HG03460 (cell line): ENCODE results near the gene TBL1X.

Experiments
- ATAC-seq: cut with Tn5 transposase; IDR thresholded peaks from one replicate; pipeline ENCODE4 v1.9.1; 2021; ENCODE audit not compliant: unreplicated experiment

Gene TBL1X

DNA sequence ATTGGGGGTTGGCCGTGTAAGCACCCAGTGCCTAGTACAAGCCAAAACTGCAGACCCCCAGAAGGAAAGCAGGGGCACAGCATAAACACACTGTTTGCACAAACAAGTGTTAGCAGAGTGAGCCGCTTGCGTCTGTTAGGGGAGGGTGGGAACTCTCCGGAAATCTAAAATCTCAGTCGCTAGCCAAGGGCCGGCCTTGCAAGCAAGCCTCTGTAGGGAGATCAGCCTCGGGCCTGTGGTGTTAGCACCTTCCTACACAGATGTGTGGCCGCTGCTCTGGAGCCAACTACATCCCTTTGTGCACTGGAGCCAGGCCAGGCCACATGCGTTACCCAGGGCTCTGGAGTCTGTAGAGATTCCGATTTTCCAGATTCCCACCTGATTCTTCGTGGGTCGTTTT is 233.7 kb downstream of the TBL1X start:
- no peak for ATAC-seq

- no peak for ATAC-seq
These were observed 235.7 kb downstream of the TBL1X start for GRCh38 chrX:9700555-9700954.

GRCh38 chrX:9701790-9702189 is 236.9 kb downstream of the TBL1X start:
- no peak for ATAC-seq

DNA sequence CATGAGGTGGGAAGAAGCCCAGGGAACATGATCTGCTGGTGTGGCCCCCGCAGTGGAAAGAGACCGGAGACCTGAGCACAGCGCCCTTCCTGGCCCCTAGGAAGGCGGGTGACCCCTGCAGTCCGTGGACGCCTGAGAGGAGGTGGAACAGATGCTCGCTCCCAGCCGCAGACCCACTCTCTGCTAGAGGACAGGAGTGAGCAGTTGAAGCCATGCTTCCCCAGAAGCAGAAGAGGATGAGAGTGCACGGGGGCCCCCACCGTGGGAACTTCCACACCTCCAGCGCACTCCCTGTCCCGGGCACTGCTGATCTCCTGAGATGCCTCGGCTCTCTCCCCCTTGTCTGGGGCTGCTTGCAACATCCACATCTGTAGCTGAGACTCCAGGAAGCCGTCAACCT is 238.5 kb downstream of the TBL1X start:
- no peak for ATAC-seq

DNA sequence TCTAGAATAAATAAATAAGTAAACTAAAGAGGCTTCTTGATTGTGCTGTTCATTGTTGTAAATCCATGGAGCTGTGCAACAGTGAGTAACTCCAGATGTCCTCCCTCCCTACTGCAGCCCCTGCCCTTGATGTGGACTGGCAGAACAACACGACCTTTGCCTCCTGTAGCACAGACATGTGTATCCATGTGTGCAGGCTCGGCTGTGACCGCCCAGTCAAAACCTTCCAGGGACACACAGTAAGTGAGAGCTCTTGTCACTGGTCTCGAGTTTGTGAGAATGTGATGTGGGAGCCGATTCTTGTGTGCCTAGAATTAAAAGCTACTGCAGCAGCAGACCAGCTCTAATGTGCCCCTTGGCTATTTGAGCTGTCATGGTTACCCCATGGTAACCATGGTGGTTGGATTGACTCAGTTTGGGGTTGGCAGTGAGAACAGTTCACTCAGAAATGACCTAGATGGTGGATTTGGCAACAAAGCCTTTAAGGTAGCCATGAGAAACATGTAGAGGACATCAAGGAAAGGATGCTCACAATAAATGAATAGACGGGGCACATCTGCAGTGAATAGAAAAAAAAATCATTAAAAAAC is 240.1 kb downstream of the TBL1X start:
- ATAC-seq = no peak

- no peak for ATAC-seq
These were observed 241.6 kb downstream of the TBL1X start for GRCh38 chrX:9706421-9706820.

GRCh38 chrX:9707306-9708033 is 242.6 kb downstream of the TBL1X start:
- ATAC-seq = no peak

DNA sequence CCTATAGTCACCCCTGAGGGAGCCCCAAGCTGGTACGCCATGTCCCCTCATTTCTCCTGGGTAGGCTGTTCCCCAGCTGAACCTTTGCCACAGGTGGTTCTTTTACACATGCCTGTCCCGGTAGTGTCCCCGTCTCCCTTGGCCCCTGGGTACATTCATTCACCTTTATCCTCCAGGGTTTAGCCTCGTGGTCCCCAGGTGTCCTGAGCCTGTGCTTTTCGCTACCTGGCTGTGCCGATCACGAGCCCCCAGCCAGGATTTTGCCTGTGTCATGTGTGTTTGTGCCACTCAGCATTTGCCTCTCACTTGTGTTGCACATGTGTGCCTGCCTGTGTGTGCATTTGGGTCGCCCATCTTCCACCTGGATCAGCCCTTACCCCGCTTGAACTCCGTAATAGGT is 243.2 kb downstream of the TBL1X start:
- ATAC-seq = no peak

DNA sequence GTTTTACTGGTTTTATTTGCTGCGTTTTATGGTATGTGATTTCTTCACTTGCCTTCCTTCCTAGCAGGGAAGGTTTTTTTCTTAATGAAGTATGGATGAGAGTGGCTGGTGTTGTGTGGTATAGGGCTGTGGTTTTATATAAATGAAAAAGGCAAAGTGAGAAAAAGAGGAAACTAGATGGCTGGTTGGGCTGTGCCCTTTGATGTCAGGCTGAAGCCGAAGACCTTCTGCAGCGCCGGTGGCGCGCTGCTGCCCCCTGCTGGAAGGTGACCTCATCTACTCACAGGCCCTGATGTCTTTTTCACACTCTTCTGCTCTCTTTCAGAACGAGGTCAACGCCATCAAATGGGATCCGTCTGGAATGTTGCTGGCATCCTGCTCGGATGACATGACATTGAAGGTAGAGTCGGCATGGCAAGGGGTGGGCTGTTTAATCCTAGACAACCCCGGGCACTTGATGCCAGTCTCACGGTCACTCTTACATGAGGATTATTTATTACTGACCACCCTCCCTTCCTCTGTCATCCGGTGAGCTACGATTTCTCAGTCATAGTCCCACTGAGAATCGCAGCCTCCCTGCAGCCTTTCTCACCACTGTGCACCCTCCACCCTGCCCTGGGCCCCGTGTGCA is 244.2 kb downstream of the TBL1X start:
- ATAC-seq = peak; percentile 84

GRCh38 chrX:9710332-9710731 is 245.5 kb downstream of the TBL1X start:
- ATAC-seq = no peak

DNA sequence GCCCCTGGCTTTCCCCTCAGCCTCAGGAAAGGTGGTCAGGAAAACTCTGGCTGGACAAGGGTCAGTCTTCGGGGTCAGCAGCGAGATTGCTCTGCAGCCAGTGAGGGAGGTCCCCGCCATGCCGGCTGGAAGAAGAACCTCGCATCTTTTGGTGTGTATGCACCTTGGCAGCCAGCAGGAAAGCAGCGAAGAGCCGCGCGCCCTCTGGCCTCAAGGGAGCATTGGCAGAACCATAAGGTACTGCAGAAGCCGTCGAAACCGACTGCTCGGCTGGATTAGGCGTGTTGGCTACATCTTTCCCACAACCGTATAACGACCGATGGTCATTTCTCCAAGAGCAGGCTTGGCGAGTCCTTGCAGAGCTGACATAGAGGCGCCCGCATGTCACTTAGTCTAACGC is 252.5 kb downstream of the TBL1X start:
- no peak for ATAC-seq

DNA sequence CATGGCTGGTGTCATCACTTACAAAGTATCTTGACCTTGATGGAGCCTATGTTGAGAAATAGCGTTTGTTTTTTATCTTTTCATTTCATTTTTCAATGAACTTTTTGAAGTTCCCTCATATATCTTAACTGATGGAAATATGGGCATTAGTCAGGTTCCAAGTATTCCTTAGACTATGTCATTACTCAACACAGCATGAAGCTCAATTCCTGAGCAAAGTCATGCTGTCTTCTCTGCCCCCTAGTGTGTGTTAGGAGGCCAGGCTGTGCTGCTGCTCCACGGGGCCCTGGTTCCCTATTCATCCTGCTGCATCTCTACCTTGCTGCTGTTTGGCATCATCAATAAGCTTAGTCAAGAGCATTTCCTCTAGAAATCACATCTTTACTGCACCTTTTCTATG is 259.9 kb downstream of the TBL1X start:
- no peak for ATAC-seq

- no peak for ATAC-seq
These were observed 263.4 kb downstream of the TBL1X start for GRCh38 chrX:9728261-9728660.

GRCh38 chrX:9729171-9729885 is 264.5 kb downstream of the TBL1X start:
- ATAC-seq = no peak

- no peak for ATAC-seq
These were observed 265.2 kb downstream of the TBL1X start for GRCh38 chrX:9730078-9730477.

- no peak for ATAC-seq
These were observed 265.9 kb downstream of the TBL1X start for GRCh38 chrX:9730752-9731151.

- no peak for ATAC-seq
These were observed 272.5 kb downstream of the TBL1X start for GRCh38 chrX:9737363-9737762.

- no peak for ATAC-seq
These were observed 273.3 kb downstream of the TBL1X start for GRCh38 chrX:9738151-9738550.

DNA sequence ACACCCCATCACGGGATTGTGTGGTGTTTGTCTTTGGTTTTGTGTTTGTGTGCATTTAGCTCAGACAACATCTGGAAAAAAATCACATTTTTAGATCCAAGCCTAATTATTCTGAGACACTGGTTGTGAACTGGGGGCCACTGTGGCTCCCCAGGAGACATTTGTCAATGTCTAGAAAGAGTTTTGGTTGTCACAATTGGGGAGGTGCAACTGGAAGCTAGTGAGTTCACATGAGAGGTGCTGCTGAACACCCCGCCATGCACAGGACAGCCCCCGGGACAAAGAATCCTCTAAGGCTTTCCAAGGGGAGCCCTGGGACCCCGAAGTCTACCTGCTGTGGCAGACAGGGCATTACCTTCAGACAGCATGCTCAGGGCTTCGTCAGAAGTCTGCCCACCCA is 274.3 kb downstream of the TBL1X start:
- no peak for ATAC-seq

- ATAC-seq = no peak
These were observed 280.7 kb downstream of the TBL1X start for GRCh38 chrX:9745417-9746115.

- ATAC-seq = no peak
These were observed 281.5 kb downstream of the TBL1X start for GRCh38 chrX:9746148-9746888.
